HG03103 (cell line): ENCODE results near the gene HES2.
A peak's percentile ranks its signal among the peaks of the same experiment; 100 is the strongest.
"Not testable (repeated sequence)": the region's sequence is repeated elsewhere in the genome, so short reads cannot be mapped to it uniquely, and the experiment has no call there.

ENCODE experiments used
- ATAC-seq: cut with Tn5 transposase; IDR thresholded peaks from one replicate; pipeline ENCODE4 v1.9.1; 2021; ENCODE audit warnings: low read depth; ENCODE audit not compliant: unreplicated experiment

Gene HES2

GRCh38 chr1:6392809-6393399 lies 26.8 kb downstream of the HES2 start:
- ATAC-seq = peak; percentile 15

- no peak for ATAC-seq
These were observed 27.5 kb downstream of the HES2 start for GRCh38 chr1:6391951-6392808.

- ATAC-seq = no peak
These were observed 29.7 kb downstream of the HES2 start for GRCh38 chr1:6389971-6390370.

GRCh38 chr1:6386371-6386949 lies 33.3 kb downstream of the HES2 start:
- no peak for ATAC-seq

GRCh38 chr1:6385488-6386191 lies 34.1 kb downstream of the HES2 start:
- no peak for ATAC-seq

GRCh38 chr1:6384962-6385361 lies 34.8 kb downstream of the HES2 start:
- ATAC-seq = no peak

GRCh38 chr1:6384135-6384534 lies 35.6 kb downstream of the HES2 start:
- ATAC-seq = no peak

GRCh38 chr1:6380037-6380436 lies 39.7 kb downstream of the HES2 start:
- ATAC-seq = no peak

GRCh38 chr1:6378096-6378746 lies 41.5 kb downstream of the HES2 start:
- no peak for ATAC-seq

GRCh38 chr1:6373961-6374720 lies 45.6 kb downstream of the HES2 start:
- no peak for ATAC-seq

- not testable (repeated sequence) for ATAC-seq
These were observed 47.5 kb downstream of the HES2 start for GRCh38 chr1:6372236-6372635.

- ATAC-seq = no peak
These were observed 49.7 kb downstream of the HES2 start for GRCh38 chr1:6370006-6370405.

GRCh38 chr1:6367381-6368012 lies 52.2 kb downstream of the HES2 start:
- no peak for ATAC-seq

- ATAC-seq = no peak
These were observed 54.7 kb downstream of the HES2 start for GRCh38 chr1:6365047-6365446.

GRCh38 chr1:6363085-6363884 lies 56.4 kb downstream of the HES2 start:
- not testable (repeated sequence) for ATAC-seq
